Activated CD8-positive, alpha-beta memory T cell treated with anti-CD3 and anti-CD28 coated beads, Interleukin-2, amount 10 ng/mL, durations not matched to agents 7 days and 5 days (primary cell): ENCODE measurements around the gene PPP2R2B. TPM values are rescaled to one million over a fixed set of nuclear protein-coding genes. Genes with fewer than 3 reads are reported as not detected.

Source experiments
- ATAC-seq: fragments of 150-1000 bp; cut with Tn5 transposase; one replicate; pipeline ENCODE4 v1.10.0; 2021; ENCODE audit warnings: moderate library complexity
- CTCF ChIA-PET: fragments of 350-600 bp; sonication (Branson Sonifier 250); formaldehyde crosslinking; loops from one replicate; lab custom pipeline; 2021; ENCODE audit warnings: antibody characterized with exemption; lab: Charles Lee
- DNase-seq: peaks from one replicate; pipeline ENCODE4 v3.0.0-alpha.2; 2020
- H3K27ac Mint-ChIP-seq: one replicate; pipeline ENCODE4 v1.8.0; 2021; ENCODE audit warnings: mild to moderate bottlenecking, mixed read lengths
- H3K27me3 Mint-ChIP-seq: one replicate; pipeline ENCODE4 v1.8.0; 2021; ENCODE audit warnings: mixed read lengths
- H3K36me3 Mint-ChIP-seq: one replicate; pipeline ENCODE4 v1.8.0; 2021; ENCODE audit warnings: mild to moderate bottlenecking, mixed read lengths
- H3K4me1 Mint-ChIP-seq: one replicate; pipeline ENCODE4 v1.8.0; 2021; ENCODE audit warnings: mixed read lengths
- H3K4me3 Mint-ChIP-seq: one replicate; pipeline ENCODE4 v1.8.0; 2021; ENCODE audit warnings: mild to moderate bottlenecking, moderate library complexity, mixed read lengths
- H3K9me3 Mint-ChIP-seq: one replicate; pipeline ENCODE4 v1.8.0; 2022; ENCODE audit warnings: low read depth, mixed read lengths
- total RNA-seq, 2 experiments: library from RNA; stranded (reverse); gene quantifications; one replicate each; pipeline ENCODE4 v1.2.3, GENCODE V29; 2021

The PPP2R2B gene
- total RNA-seq, 2 experiments from 2014 or later: 6.7 to 17.0 TPM

DNA sequence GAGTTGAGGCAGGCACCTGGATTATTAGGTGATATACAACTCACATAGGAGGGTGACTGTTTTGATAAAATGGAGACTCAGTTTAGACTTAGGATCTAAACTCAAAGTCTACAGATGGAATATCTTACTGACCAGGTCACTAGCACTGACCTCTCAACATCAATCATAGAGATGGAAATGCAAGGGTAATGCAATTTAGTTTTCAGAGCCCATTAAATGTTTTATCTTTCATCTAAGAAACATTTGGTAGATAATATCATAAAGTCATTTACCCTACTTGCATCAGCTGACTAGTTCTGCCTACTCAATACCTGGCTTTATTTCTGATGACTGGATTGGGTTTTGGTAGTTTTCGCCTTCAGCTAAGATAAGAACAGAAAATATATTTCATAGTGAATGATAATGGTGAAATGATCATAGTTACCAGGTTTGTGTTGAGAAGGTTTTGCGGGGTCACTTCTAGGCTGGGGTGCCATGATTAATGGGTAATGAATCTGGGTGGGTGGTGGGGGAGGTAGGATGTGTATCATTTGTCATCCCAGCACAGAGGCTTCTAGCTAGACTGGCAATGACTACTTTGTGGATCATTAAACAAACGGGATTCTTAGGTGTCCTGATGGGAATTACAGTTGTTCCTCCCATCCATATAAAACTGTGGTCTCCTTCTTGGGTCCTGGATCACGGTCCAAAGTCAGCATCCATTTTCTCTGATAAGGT is 173.4 kb downstream of the PPP2R2B start:
- no peak overlapping the region for H3K27ac Mint-ChIP-seq
- no peaks in the 10 kb centered on the region for H3K36me3 Mint-ChIP-seq
- H3K4me1 Mint-ChIP-seq: peaks cover 17% of the 10 kb centered on the region
- no peaks in the 10 kb centered on the region for H3K27me3 Mint-ChIP-seq
- ATAC-seq (no peak), DNase-seq (no peak)
- H3K9me3 Mint-ChIP-seq: no peaks in the 10 kb centered on the region
- CTCF ChIA-PET: no interaction called here
- no peak overlapping the region for H3K4me3 Mint-ChIP-seq

DNA sequence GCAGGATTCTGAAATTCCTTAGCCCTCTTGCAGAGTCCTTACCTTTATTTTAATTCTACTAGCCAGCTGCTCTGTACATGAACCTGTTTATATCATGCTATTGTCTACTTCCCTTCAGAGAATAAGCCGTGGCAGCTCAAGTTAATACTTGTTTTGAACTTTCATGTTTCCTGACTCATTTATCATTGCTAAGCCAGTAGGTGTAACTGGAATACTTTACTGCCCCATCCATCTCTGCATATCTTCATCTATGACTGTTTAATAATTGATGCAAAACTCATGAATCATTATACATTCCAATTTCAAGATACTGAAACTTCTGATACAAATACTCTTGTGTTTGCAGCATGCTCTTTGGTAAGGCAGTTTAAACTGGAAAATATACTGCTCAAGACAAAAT is 174.7 kb downstream of the PPP2R2B start:
- no peak overlapping the region for H3K27ac Mint-ChIP-seq
- ATAC-seq (no peak), DNase-seq (no peak)
- H3K4me1 Mint-ChIP-seq: peaks cover 17% of the 10 kb centered on the region
- H3K9me3 Mint-ChIP-seq: no peaks in the 10 kb centered on the region
- H3K36me3 Mint-ChIP-seq: no peaks in the 10 kb centered on the region
- no peaks in the 10 kb centered on the region for H3K27me3 Mint-ChIP-seq
- H3K4me3 Mint-ChIP-seq: no peak overlapping the region
- CTCF ChIA-PET: no interaction called here

DNA sequence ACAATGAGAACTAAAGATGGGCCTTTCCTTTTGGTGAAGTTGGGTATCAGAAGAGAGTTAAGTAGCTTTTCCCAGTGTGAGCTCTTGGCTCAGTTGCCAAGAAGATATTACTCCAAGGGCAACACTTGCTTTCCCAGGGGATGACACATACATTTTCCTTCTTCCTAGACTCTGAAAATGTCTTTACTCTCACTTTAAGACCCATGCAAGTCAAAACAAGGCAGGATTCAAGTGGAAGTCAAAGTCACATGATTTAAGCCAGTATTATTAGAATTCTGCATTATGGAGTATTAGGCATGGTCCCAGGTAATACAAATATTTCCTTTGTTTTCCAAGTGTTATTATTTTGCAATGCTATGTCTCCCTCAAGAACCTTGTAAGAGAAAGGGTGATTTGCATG is 175.1 kb downstream of the PPP2R2B start:
- H3K9me3 Mint-ChIP-seq: no peaks in the 10 kb centered on the region
- no peak overlapping the region for H3K27ac Mint-ChIP-seq
- no peak for DNase-seq
- H3K27me3 Mint-ChIP-seq: no peaks in the 10 kb centered on the region
- no peak overlapping the region for H3K4me3 Mint-ChIP-seq
- no peak for ATAC-seq
- CTCF ChIA-PET: no interaction called here
- H3K36me3 Mint-ChIP-seq: no peaks in the 10 kb centered on the region
- H3K4me1 Mint-ChIP-seq: peaks cover 19% of the 10 kb centered on the region

- no peak overlapping the region for H3K27ac Mint-ChIP-seq
- no peaks in the 10 kb centered on the region for H3K36me3 Mint-ChIP-seq
- no peak overlapping the region for H3K4me3 Mint-ChIP-seq
- CTCF ChIA-PET: interaction anchor here (1.0 to 1.2 kb wide), 2 partner anchors 35 to 152 kb away, joined by 3 read pairs; no protein-coding TSS in a partner anchor
- no peaks in the 10 kb centered on the region for H3K9me3 Mint-ChIP-seq
- no peak for ATAC-seq
- no peak for DNase-seq
- peaks cover 19% of the 10 kb centered on the region for H3K4me1 Mint-ChIP-seq
- H3K27me3 Mint-ChIP-seq: no peaks in the 10 kb centered on the region
Measured at GRCh38 chr5:146699664-146700418, 178.7 kb downstream of the PPP2R2B start.

GRCh38 chr5:146699138-146699537 is 179.4 kb downstream of the PPP2R2B start:
- DNase-seq: no peak
- no peak overlapping the region for H3K27ac Mint-ChIP-seq
- CTCF ChIA-PET: interaction anchor here (1.0 to 1.2 kb wide), 2 partner anchors 34 to 153 kb away, joined by 3 read pairs; no protein-coding TSS in a partner anchor
- H3K27me3 Mint-ChIP-seq: no peaks in the 10 kb centered on the region
- H3K9me3 Mint-ChIP-seq: no peaks in the 10 kb centered on the region
- no peaks in the 10 kb centered on the region for H3K36me3 Mint-ChIP-seq
- H3K4me3 Mint-ChIP-seq: no peak overlapping the region
- H3K4me1 Mint-ChIP-seq: peaks cover 15% of the 10 kb centered on the region
- ATAC-seq: no peak

- DNase-seq: no peak
- Mint-ChIP-seq H3K9me3 (no peaks in the 10 kb centered on the region), H3K4me3 (no peak overlapping the region), H3K36me3 (peaks cover 2% of the 10 kb centered on the region), H3K27me3 (no peaks in the 10 kb centered on the region), H3K4me1 (peaks cover 11% of the 10 kb centered on the region), H3K27ac (no peak overlapping the region)
- CTCF ChIA-PET: interaction anchor here (1.2 kb wide), 1 partner anchor 34 kb away, joined by 3 read pairs; no protein-coding TSS in a partner anchor
- no peak for ATAC-seq
Measured at GRCh38 chr5:146698651-146699050, 179.9 kb downstream of the PPP2R2B start.

DNA sequence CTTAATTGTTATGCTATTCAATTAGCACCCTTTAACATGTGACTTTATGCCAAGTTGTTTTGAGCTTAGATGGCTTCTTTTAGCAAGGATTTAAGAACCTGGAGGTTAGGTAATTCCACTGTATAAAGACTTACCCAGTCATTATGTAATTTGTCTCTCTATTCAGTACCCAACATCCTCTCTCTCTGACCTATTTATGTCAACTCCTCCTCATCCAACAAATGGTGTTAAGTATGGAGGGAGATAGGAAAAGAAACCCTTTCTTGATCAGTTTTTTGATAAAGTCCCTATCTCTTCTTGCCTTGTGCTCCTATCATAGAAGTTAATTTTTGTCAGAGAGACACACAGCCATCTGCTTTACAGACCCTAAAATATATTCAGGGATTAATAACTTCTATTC is 181.3 kb downstream of the PPP2R2B start:
- no peak for ATAC-seq
- CTCF ChIA-PET: no interaction called here
- no peak overlapping the region for H3K4me3 Mint-ChIP-seq
- DNase-seq: no peak
- H3K27me3 Mint-ChIP-seq: no peaks in the 10 kb centered on the region
- H3K27ac Mint-ChIP-seq: no peak overlapping the region
- H3K9me3 Mint-ChIP-seq: no peaks in the 10 kb centered on the region
- H3K4me1 Mint-ChIP-seq: peaks cover 2% of the 10 kb centered on the region
- H3K36me3 Mint-ChIP-seq: peaks cover 2% of the 10 kb centered on the region

- H3K27me3 Mint-ChIP-seq: no peaks in the 10 kb centered on the region
- H3K4me1 Mint-ChIP-seq: peaks cover 2% of the 10 kb centered on the region
- H3K4me3 Mint-ChIP-seq: no peak overlapping the region
- peaks cover 2% of the 10 kb centered on the region for H3K36me3 Mint-ChIP-seq
- H3K27ac Mint-ChIP-seq: no peak overlapping the region
- CTCF ChIA-PET: no interaction called here
- ATAC-seq: no peak
- DNase-seq: no peak
- H3K9me3 Mint-ChIP-seq: no peaks in the 10 kb centered on the region
Measured at GRCh38 chr5:146695646-146696045, 182.9 kb downstream of the PPP2R2B start.

GRCh38 chr5:146690880-146691355 is 187.6 kb downstream of the PPP2R2B start:
- Mint-ChIP-seq H3K27ac (no peak overlapping the region), H3K9me3 (no peaks in the 10 kb centered on the region), H3K4me3 (no peak overlapping the region), H3K27me3 (no peaks in the 10 kb centered on the region), H3K36me3 (peaks cover 7% of the 10 kb centered on the region), H3K4me1 (no peaks in the 10 kb centered on the region)
- no peak for ATAC-seq
- no peak for DNase-seq
- CTCF ChIA-PET: no interaction called here

DNA sequence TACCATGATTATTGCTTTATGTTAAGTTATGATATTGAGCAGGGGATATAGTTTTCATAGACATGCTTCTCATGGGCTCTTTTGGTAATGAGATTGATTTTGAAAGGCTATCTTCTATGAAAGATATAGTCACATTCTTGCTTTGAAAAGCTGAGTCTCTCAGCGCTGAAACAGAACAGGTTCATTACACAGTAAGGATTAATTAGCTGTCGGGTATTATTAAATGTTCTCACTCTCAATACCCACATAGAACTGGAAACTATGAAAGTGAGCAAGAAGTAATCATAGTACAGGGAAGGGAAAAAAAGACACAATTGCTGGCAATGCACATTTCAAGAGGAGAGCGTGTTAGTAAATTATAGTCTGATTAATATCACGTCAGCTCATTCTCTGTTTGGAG is 190.9 kb downstream of the PPP2R2B start:
- ATAC-seq (no peak), DNase-seq (no peak)
- Mint-ChIP-seq H3K4me1 (no peaks in the 10 kb centered on the region), H3K4me3 (no peak overlapping the region), H3K27ac (no peak overlapping the region), H3K36me3 (peaks cover 6% of the 10 kb centered on the region), H3K9me3 (no peaks in the 10 kb centered on the region), H3K27me3 (no peaks in the 10 kb centered on the region)
- CTCF ChIA-PET: no interaction called here

DNA sequence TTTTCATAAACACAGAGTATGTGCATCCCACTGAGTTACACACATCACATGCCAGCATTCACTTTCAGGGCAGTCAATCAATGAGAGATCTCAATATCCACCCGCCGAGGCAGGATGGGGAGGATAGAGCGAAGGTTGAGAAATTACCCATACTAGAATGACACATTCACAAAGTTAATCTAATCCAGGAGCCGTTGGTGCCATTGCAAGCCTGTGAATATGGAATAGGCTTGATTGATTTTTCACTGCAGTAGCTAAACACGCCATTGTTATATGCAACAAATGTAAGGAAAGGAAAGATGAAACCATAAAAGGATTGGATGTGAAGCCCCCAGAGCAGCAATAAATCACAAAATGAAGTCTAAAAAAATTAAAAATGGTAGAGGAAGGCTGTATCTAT is 194.7 kb downstream of the PPP2R2B start:
- ATAC-seq: no peak
- Mint-ChIP-seq H3K4me1 (no peaks in the 10 kb centered on the region), H3K27me3 (no peaks in the 10 kb centered on the region), H3K4me3 (no peak overlapping the region), H3K36me3 (no peaks in the 10 kb centered on the region), H3K9me3 (no peaks in the 10 kb centered on the region), H3K27ac (no peak overlapping the region)
- CTCF ChIA-PET: no interaction called here
- DNase-seq: no peak

- ATAC-seq (no peak), DNase-seq (no peak)
- Mint-ChIP-seq H3K27me3 (no peaks in the 10 kb centered on the region), H3K27ac (no peak overlapping the region), H3K9me3 (no peaks in the 10 kb centered on the region), H3K36me3 (no peaks in the 10 kb centered on the region), H3K4me1 (no peaks in the 10 kb centered on the region), H3K4me3 (no peak overlapping the region)
- CTCF ChIA-PET: interaction anchor here (1.3 kb wide), 1 partner anchor 17 kb away, joined by 4 read pairs; no protein-coding TSS in a partner anchor
Measured at GRCh38 chr5:146682899-146683532, 195.5 kb downstream of the PPP2R2B start.

DNA sequence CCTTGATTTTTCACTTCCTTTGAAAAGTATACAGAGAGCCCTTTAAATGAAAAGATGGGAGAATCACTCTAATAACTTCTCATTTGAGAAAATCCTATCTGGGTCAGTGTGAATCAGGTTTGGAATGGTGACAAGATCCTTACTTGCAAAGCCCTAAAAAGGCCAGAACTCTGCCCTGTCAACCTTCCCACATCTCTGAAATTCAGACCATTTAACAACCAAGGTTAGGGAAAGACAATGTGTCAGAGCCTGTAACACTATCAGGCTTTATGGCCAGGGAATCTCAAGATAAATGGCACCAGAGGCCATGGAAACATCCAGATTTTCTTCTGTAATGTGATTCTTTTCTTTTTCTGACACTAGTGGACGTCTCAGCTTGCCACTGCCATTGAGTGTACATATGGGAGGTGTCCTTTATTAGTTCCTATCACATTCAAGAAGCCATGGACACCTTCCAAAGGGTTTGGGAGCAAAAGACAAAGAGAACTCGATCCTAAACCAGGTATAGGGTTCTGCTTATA is 196.9 kb downstream of the PPP2R2B start:
- no peaks in the 10 kb centered on the region for H3K9me3 Mint-ChIP-seq
- H3K4me1 Mint-ChIP-seq: no peaks in the 10 kb centered on the region
- H3K36me3 Mint-ChIP-seq: no peaks in the 10 kb centered on the region
- H3K27me3 Mint-ChIP-seq: no peaks in the 10 kb centered on the region
- H3K27ac Mint-ChIP-seq: no peak overlapping the region
- CTCF ChIA-PET: interaction anchor here (1.3 kb wide), 1 partner anchor 16 kb away, joined by 4 read pairs; no protein-coding TSS in a partner anchor
- ATAC-seq (no peak), DNase-seq (no peak)
- no peak overlapping the region for H3K4me3 Mint-ChIP-seq
